HepG2 (cell line): ENCODE results near the gene ATP8B1. TPM values are rescaled to one million over a fixed set of nuclear protein-coding genes. Genes with fewer than 3 reads are reported as not detected.

ENCODE experiments used
- ATF4 ChIP-seq, 2 experiments: fragments of 450-650 bp in 1 of 2; sonication (generic) in 1 of 2; formaldehyde crosslinking; IDR thresholded peaks; 2 replicates each; pipeline versions ENCODE4 v1.5.0 to v1.8.0; 2020 to 2022; ENCODE audit warnings: mild to moderate bottlenecking in 1 of 2, missing genetic modification reagents in 1 of 2
- FOSL1 ChIP-seq: sonication (generic); formaldehyde crosslinking; IDR thresholded peaks from 2 replicates; pipeline ENCODE4 v1.9.0; 2021; ENCODE audit warnings: missing genetic modification reagents, borderline replicate concordance
- FOXA3 ChIP-seq: IDR thresholded peaks from 2 replicates; pipeline ENCODE4 v1.6.1; 2016; ENCODE audit warnings: missing genetic modification reagents, missing compliant biosample characterization
- HOMEZ ChIP-seq: IDR thresholded peaks from 2 replicates; pipeline ENCODE4 v1.6.1; 2016; ENCODE audit warnings: low read depth
- HOXA7 ChIP-seq: sonication (generic); formaldehyde crosslinking; IDR thresholded peaks from 2 replicates; pipeline ENCODE4 v1.8.1; 2022; ENCODE audit warnings: mild to moderate bottlenecking, missing genetic modification reagents, moderate library complexity
- KAT8 ChIP-seq: IDR thresholded peaks from 2 replicates; pipeline ENCODE4 v1.6.1; 2016; ENCODE audit warnings: missing genetic modification reagents, missing compliant biosample characterization
- MED13 ChIP-seq: sonication (generic); formaldehyde crosslinking; IDR thresholded peaks from 2 replicates; pipeline ENCODE4 v1.5.0; 2020; ENCODE audit warnings: missing genetic modification reagents
- NCOR1 ChIP-seq: fragments of 200-600 bp; sonication (generic); IDR thresholded peaks from 2 replicates; pipeline ENCODE4 v1.7.0; 2017; ENCODE audit warnings: antibody characterized with exemption, low read length, borderline replicate concordance
- RBAK ChIP-seq: sonication (generic); formaldehyde crosslinking; IDR thresholded peaks from 2 replicates; pipeline ENCODE4 v1.5.1; 2020; ENCODE audit warnings: mild to moderate bottlenecking, missing genetic modification reagents
- SOX13 ChIP-seq, 3 experiments: fragments of 450-650 bp in 1 of 3; sonication (generic) in 1 of 3; formaldehyde crosslinking in 1 of 3; IDR thresholded peaks in 2 of 3; conservative IDR thresholded peaks in 1 of 3; 2 replicates each; pipeline versions ENCODE4 v1.5.0 to v1.6.1; 2016 to 2020; ENCODE audit warnings: antibody characterized with exemption in 1 of 3, mild to moderate bottlenecking in 1 of 3, missing compliant biosample characterization in 1 of 3, missing genetic modification reagents in 1 of 3, moderate library complexity in 1 of 3
- ZBTB21 ChIP-seq: sonication (generic); formaldehyde crosslinking; IDR thresholded peaks from 2 replicates; pipeline ENCODE4 v1.4.0; 2020; ENCODE audit warnings: missing genetic modification reagents
- ZKSCAN1 ChIP-seq: fragments of 150-350 bp; IDR thresholded peaks from 2 replicates; pipeline ENCODE4 v1.6.1; 2014; ENCODE audit warnings: low read length
- ZNF136 ChIP-seq: sonication (generic); formaldehyde crosslinking; IDR thresholded peaks from 2 replicates; pipeline ENCODE4 v1.8.1; 2022; ENCODE audit warnings: low read depth, mild to moderate bottlenecking, moderate library complexity, missing genetic modification reagents
- ZNF24 ChIP-seq: fragments of 450-650 bp; IDR thresholded peaks from 2 replicates; pipeline ENCODE4 v1.6.1; 2017; ENCODE audit warnings: antibody characterized with exemption, mild to moderate bottlenecking
- ZNF407 ChIP-seq: sonication (generic); formaldehyde crosslinking; IDR thresholded peaks from one replicate; pipeline ENCODE4 v1.5.1; 2020; ENCODE audit warnings: mild to moderate bottlenecking, missing genetic modification reagents; ENCODE audit errors: not compliant biosample characterization
- ZSCAN20 ChIP-seq: sonication (generic); formaldehyde crosslinking; IDR thresholded peaks from 2 replicates; pipeline ENCODE4 v1.4.0; 2020; ENCODE audit warnings: missing genetic modification reagents, mild to moderate bottlenecking, borderline replicate concordance
- polyA plus RNA-seq, 8 experiments: library from polyadenylated mRNA; depleted of rRNA in 3 of 8; stranded (reverse) in 7 of 8; unstranded in 1 of 8; fragments of >200 nt; fragmentation: Illumina TruSeq in 4 of 8; extraction: Trizol in 4 of 8; gene quantifications; 2 replicates each; pipeline versions ENCODE4 v1.2.1 to v1.2.3, GENCODE V29; 2011 to 2016; ENCODE audit warnings: low read depth in 4 of 8, missing spikeins in 1 of 8, mixed read lengths in 1 of 8; ENCODE audit not compliant: insufficient read depth in 1 of 8
- total RNA-seq, 5 experiments: library from RNA; depleted of rRNA; stranded (reverse); fragments of >200 nt; fragmentation: Illumina TruSeq; extraction: Trizol; gene quantifications; 2 replicates each; pipeline ENCODE4 v1.2.3, GENCODE V29; 2016; ENCODE audit warnings: low read depth in 1 of 5

ATP8B1 gene
- total and polyA plus RNA-seq, 2 of the 13 experiments (the other 11 are each of a cell fraction or from before 2014, with no cell fraction given), result 2.8 to 4.0 TPM

GRCh38 chr18:57811477-57812125 lies 8.5 kb upstream of the ATP8B1 start (continued):
- TF ChIP-seq ZKSCAN1 (peak; percentile 37; the same call in 1 of the 2 replicates), ZNF136 (CRISPR knock-in tag) (no peak), RBAK (CRISPR knock-in tag) (no peak), ZNF407 (no peak), FOSL1 (CRISPR knock-in tag) (peak; percentile 75; the same call in 1 of the 2 replicates), HOMEZ (peak; percentile 82; the same call in 1 of the 2 replicates), KAT8 (peak; percentile 17; the same call in 1 of the 2 replicates), SOX13 (IDR thresholded peaks at IDR 0.05) (no peak), SOX13 (CRISPR knock-in tag; conservative IDR thresholded peaks at IDR 0.05 in 1 of 2, IDR thresholded peaks at IDR 0.05 in 1 of 2) (peak in 1 of 2 experiments; percentile 27; a peak in 1 of 4 replicates), ZSCAN20 (no peak), NCOR1 (peak; percentile 51; the same call in 1 of the 2 replicates), ZNF24 (peak; percentile 88), ATF4 (CRISPR knock-in tag; IDR thresholded peaks at IDR 0.05) (peak in 1 of 2 experiments; percentile 46; a peak in 1 of 4 replicates), FOXA3 (CRISPR knock-in tag) (peak; percentile 41; the same call in 1 of the 2 replicates), ZBTB21 (CRISPR knock-in tag) (peak; percentile 74; the same call in 1 of the 2 replicates), MED13 (CRISPR knock-in tag) (no peak), HOXA7 (CRISPR knock-in tag) (no peak)
